Measurements from ENCODE around the gene SHISA5. TPM values are rescaled to one million over a fixed set of nuclear protein-coding genes. Genes with fewer than 3 reads are reported as not detected.

SHISA5 gene
- total and polyA plus RNA-seq, 2 experiments from 2014 or later: 146 to 166 TPM

GRCh38 chr3:48431224-48432029 lies 72.5 kb downstream of the SHISA5 start:
- peaks cover 35% of the 10 kb centered on the region for H3K4me1 ChIP-seq (ENCODE audit: insufficient read depth)
- H3K9me2 ChIP-seq (ENCODE audit: insufficient read depth): no peaks in the 10 kb centered on the region
- peak overlapping the region; percentile 88 for H3K4me3 Mint-ChIP-seq
- no peak overlapping the region for H2AFZ ChIP-seq
- H3F3A ChIP-seq (replicated peaks; ENCODE audit: low read depth): peaks cover 39% of the 10 kb centered on the region
- H3K27me3 ChIP-seq (ENCODE audit: insufficient read depth): no peaks in the 10 kb centered on the region
- peaks cover 46% of the 10 kb centered on the region for H3K4me1 Mint-ChIP-seq
- H3K36me3 ChIP-seq (ENCODE audit: insufficient read depth): peaks cover 10% of the 10 kb centered on the region
- ATAC-seq (no peak), DNase-seq (ENCODE audit: low spot score) (no peak)
- H3K79me2 ChIP-seq (replicated peaks; ENCODE audit: insufficient read depth): peaks cover 41% of the 10 kb centered on the region
- peak overlapping the region; percentile 84; the same call in 1 of the 2 replicates for H3K4me3 ChIP-seq
- H3K36me3 Mint-ChIP-seq (ENCODE audit: low read depth): peaks cover 45% of the 10 kb centered on the region
- peaks cover 13% of the 10 kb centered on the region for H3K27me3 Mint-ChIP-seq (ENCODE audit: insufficient read depth, low read depth, poor library complexity)
- TF ChIP-seq, protein P1, sequence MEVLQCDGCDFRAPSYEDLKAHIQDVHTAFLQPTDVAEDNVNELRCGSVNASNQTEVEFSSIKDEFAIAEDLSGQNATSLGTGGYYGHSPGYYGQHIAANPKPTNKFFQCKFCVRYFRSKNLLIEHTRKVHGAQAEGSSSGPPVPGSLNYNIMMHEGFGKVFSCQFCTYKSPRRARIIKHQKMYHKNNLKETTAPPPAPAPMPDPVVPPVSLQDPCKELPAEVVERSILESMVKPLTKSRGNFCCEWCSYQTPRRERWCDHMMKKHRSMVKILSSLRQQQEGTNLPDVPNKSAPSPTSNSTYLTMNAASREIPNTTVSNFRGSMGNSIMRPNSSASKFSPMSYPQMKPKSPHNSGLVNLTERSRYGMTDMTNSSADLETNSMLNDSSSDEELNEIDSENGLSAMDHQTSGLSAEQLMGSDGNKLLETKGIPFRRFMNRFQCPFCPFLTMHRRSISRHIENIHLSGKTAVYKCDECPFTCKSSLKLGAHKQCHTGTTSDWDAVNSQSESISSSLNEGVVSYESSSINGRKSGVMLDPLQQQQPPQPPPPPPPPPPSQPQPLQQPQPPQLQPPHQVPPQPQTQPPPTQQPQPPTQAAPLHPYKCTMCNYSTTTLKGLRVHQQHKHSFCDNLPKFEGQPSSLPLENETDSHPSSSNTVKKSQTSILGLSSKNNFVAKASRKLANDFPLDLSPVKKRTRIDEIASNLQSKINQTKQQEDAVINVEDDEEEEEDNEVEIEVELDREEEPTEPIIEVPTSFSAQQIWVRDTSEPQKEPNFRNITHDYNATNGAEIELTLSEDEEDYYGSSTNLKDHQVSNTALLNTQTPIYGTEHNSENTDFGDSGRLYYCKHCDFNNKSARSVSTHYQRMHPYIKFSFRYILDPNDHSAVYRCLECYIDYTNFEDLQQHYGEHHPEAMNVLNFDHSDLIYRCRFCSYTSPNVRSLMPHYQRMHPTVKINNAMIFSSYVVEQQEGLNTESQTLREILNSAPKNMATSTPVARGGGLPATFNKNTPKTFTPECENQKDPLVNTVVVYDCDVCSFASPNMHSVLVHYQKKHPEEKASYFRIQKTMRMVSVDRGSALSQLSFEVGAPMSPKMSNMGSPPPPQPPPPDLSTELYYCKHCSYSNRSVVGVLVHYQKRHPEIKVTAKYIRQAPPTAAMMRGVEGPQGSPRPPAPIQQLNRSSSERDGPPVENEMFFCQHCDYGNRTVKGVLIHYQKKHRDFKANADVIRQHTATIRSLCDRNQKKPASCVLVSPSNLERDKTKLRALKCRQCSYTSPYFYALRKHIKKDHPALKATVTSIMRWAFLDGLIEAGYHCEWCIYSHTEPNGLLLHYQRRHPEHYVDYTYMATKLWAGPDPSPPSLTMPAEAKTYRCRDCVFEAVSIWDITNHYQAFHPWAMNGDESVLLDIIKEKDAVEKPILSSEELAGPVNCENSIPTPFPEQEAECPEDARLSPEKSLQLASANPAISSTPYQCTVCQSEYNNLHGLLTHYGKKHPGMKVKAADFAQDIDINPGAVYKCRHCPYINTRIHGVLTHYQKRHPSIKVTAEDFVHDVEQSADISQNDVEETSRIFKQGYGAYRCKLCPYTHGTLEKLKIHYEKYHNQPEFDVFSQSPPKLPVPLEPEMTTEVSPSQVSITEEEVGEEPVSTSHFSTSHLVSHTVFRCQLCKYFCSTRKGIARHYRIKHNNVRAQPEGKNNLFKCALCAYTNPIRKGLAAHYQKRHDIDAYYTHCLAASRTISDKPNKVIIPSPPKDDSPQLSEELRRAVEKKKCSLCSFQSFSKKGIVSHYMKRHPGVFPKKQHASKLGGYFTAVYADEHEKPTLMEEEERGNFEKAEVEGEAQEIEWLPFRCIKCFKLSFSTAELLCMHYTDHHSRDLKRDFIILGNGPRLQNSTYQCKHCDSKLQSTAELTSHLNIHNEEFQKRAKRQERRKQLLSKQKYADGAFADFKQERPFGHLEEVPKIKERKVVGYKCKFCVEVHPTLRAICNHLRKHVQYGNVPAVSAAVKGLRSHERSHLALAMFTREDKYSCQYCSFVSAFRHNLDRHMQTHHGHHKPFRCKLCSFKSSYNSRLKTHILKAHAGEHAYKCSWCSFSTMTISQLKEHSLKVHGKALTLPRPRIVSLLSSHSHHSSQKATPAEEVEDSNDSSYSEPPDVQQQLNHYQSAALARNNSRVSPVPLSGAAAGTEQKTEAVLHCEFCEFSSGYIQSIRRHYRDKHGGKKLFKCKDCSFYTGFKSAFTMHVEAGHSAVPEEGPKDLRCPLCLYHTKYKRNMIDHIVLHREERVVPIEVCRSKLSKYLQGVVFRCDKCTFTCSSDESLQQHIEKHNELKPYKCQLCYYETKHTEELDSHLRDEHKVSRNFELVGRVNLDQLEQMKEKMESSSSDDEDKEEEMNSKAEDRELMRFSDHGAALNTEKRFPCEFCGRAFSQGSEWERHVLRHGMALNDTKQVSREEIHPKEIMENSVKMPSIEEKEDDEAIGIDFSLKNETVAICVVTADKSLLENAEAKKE (CRISPR knock-in tag; IDR thresholded peaks at IDR 0.05): no peak
- TF ChIP-seq, protein P2, sequence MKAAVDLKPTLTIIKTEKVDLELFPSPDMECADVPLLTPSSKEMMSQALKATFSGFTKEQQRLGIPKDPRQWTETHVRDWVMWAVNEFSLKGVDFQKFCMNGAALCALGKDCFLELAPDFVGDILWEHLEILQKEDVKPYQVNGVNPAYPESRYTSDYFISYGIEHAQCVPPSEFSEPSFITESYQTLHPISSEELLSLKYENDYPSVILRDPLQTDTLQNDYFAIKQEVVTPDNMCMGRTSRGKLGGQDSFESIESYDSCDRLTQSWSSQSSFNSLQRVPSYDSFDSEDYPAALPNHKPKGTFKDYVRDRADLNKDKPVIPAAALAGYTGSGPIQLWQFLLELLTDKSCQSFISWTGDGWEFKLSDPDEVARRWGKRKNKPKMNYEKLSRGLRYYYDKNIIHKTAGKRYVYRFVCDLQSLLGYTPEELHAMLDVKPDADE (IDR thresholded peaks at IDR 0.05): no peak
- TF ChIP-seq CREB1 (CRISPR knock-in tag; IDR thresholded peaks at IDR 0.05; ENCODE audit: low read depth) (no peak), EZH2phosphoT487 (IDR thresholded peaks at IDR 0.05; ENCODE audit: unreplicated experiment) (no peak), NANOG (IDR thresholded peaks at IDR 0.05; ENCODE audit: borderline replicate concordance) (no peak), ZNF331 (CRISPR knock-in tag; IDR thresholded peaks at IDR 0.05; ENCODE audit: low read depth) (no peak), EZH2 (IDR thresholded peaks at IDR 0.05; ENCODE audit: low read depth, unreplicated experiment) (no peak), ZNF114 (CRISPR knock-in tag; IDR thresholded peaks at IDR 0.05) (no peak), STAT1 (IDR thresholded peaks at IDR 0.05; ENCODE audit: unreplicated experiment) (no peak), POLR2AphosphoS5 (IDR thresholded peaks at IDR 0.05; ENCODE audit: low read depth) (no peak), JUNB (IDR thresholded peaks at IDR 0.05; ENCODE audit: unreplicated experiment) (no peak), CTCF (conservative IDR thresholded peaks at IDR 0.05; ENCODE audit: low read depth in 2 of 2) (no peak)
- TF ChIP-seq, protein P3, sequence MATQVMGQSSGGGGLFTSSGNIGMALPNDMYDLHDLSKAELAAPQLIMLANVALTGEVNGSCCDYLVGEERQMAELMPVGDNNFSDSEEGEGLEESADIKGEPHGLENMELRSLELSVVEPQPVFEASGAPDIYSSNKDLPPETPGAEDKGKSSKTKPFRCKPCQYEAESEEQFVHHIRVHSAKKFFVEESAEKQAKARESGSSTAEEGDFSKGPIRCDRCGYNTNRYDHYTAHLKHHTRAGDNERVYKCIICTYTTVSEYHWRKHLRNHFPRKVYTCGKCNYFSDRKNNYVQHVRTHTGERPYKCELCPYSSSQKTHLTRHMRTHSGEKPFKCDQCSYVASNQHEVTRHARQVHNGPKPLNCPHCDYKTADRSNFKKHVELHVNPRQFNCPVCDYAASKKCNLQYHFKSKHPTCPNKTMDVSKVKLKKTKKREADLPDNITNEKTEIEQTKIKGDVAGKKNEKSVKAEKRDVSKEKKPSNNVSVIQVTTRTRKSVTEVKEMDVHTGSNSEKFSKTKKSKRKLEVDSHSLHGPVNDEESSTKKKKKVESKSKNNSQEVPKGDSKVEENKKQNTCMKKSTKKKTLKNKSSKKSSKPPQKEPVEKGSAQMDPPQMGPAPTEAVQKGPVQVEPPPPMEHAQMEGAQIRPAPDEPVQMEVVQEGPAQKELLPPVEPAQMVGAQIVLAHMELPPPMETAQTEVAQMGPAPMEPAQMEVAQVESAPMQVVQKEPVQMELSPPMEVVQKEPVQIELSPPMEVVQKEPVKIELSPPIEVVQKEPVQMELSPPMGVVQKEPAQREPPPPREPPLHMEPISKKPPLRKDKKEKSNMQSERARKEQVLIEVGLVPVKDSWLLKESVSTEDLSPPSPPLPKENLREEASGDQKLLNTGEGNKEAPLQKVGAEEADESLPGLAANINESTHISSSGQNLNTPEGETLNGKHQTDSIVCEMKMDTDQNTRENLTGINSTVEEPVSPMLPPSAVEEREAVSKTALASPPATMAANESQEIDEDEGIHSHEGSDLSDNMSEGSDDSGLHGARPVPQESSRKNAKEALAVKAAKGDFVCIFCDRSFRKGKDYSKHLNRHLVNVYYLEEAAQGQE (IDR thresholded peaks at IDR 0.05; ENCODE audit: unreplicated experiment): no peak
- peak overlapping the region; percentile 99 for H3K27ac ChIP-seq (ENCODE audit: low read depth)
- H3K4me2 ChIP-seq: peak overlapping the region; percentile 86; the same call in 1 of the 2 replicates
- peak overlapping the region; percentile 97 for H3K27ac Mint-ChIP-seq
- H3K9me3 Mint-ChIP-seq: peaks cover 3% of the 10 kb centered on the region; the same call in 1 of the 3 replicates
- peaks cover 7% of the 10 kb centered on the region for H4K20me1 ChIP-seq (replicated peaks; ENCODE audit: insufficient read depth)

Measured in GM23338 (cell line).